CD4-positive, alpha-beta T cell (primary cell): ENCODE measurements around the gene HYDIN. TPM values are rescaled to one million over a fixed set of nuclear protein-coding genes. Genes with fewer than 3 reads are reported as not detected.

Experiments
- ATAC-seq: fragments of 200-7000 bp; cut with Tn5 transposase; one replicate; pipeline ENCODE4 v1.10.0; 2022; ENCODE audit warnings: mild to moderate bottlenecking; ENCODE audit not compliant: poor library complexity
- CTCF ChIA-PET: fragments of 350-600 bp; sonication (Branson Sonifier 250); formaldehyde crosslinking; loops from one replicate; lab custom pipeline; 2021; ENCODE audit warnings: antibody characterized with exemption, inconsistent platforms; lab: Charles Lee
- POLR2A ChIA-PET: fragments of 350-600 bp; sonication (Branson Sonifier 250); formaldehyde crosslinking; loops from one replicate; lab custom pipeline; 2021; ENCODE audit warnings: antibody characterized with exemption, inconsistent platforms; lab: Charles Lee
- DNase-seq, 14 experiments: peaks; one replicate each; pipeline ENCODE4 v3.0.0-alpha.2; 2013 to 2020; ENCODE audit warnings: mixed read lengths in 2 of 14
- H3K27ac ChIP-seq, 2 donors: one replicate each; pipeline versions ENCODE4 v1.5.1 to v1.7.0; 2013; ENCODE audit warnings: low read length in 2 of 2, low read depth in 1 of 2, mild to moderate bottlenecking in 1 of 2
- H3K27me3 ChIP-seq, 2 experiments: 1 replicate in 1 of 2; 2 replicates in 1 of 2; pipeline versions ENCODE4 v1.6.1 to v1.7.0; 2013; ENCODE audit warnings: low read length in 2 of 2, control low read depth in 1 of 2, mild to moderate bottlenecking in 1 of 2, moderate library complexity in 1 of 2; ENCODE audit not compliant: insufficient read depth in 2 of 2, control insufficient read depth in 1 of 2
- H3K36me3 ChIP-seq: one replicate; pipeline ENCODE4 v1.6.1; 2013; ENCODE audit warnings: low read length, control low read depth; ENCODE audit not compliant: insufficient read depth
- H3K4me1 ChIP-seq: one replicate; pipeline ENCODE4 v1.6.1; 2013; ENCODE audit warnings: low read length, control low read depth; ENCODE audit not compliant: insufficient read depth
- H3K4me3 ChIP-seq: one replicate; pipeline ENCODE4 v1.5.1; 2013; ENCODE audit warnings: mild to moderate bottlenecking, low read length, moderate library complexity
- H3K9me3 ChIP-seq, 2 experiments: 1 replicate in 1 of 2; 2 replicates in 1 of 2; pipeline versions ENCODE4 v1.6.1 to v1.7.0; 2013; ENCODE audit warnings: low read length in 2 of 2, mild to moderate bottlenecking in 2 of 2, control low read depth in 1 of 2, moderate library complexity in 1 of 2; ENCODE audit not compliant: control insufficient read depth in 1 of 2, insufficient read depth in 1 of 2
- H3K27ac Mint-ChIP-seq: one replicate; pipeline ENCODE4 v1.8.0; 2020; ENCODE audit warnings: mixed read lengths
- H3K27me3 Mint-ChIP-seq: one replicate; pipeline ENCODE4 v1.8.0; 2021; ENCODE audit warnings: mixed read lengths
- H3K36me3 Mint-ChIP-seq: one replicate; pipeline ENCODE4 v1.8.0; 2021; ENCODE audit warnings: low read depth, mixed read lengths
- H3K4me1 Mint-ChIP-seq: one replicate; pipeline ENCODE4 v1.8.0; 2021; ENCODE audit warnings: low read depth, mixed read lengths
- H3K4me3 Mint-ChIP-seq: one replicate; pipeline ENCODE4 v1.8.0; 2020; ENCODE audit warnings: mild to moderate bottlenecking, mixed read lengths
- H3K9me3 Mint-ChIP-seq: one replicate; pipeline ENCODE4 v1.8.0; 2020; ENCODE audit warnings: mixed read lengths
- CTCF ChIP-seq: fragments of 200-600 bp; IDR thresholded peaks from one replicate; pipeline ENCODE4 v1.8.0; 2022; ENCODE audit warnings: antibody characterized with exemption, mild to moderate bottlenecking
- intact Hi-C, 2 experiments: fragments of 100-400 bp; cut with DNase I in 1 of 2; cut with micrococcal nuclease in 1 of 2; formaldehyde crosslinking; loops; one replicate each; pipeline versions ENCODE4 v1.15.1 to v1.9.0; 2023 to 2025; cut with DNase I, micrococcal nuclease
- total RNA-seq, 174 experiments: library from RNA in 2 of 174; stranded (reverse) in 2 of 174; gene quantifications; one replicate each; pipeline ENCODE4 v1.2.3 and lab custom pipeline; 2021 to 2026

HYDIN gene
- total RNA-seq, 2 experiments from 2014 or later, result not detected

- DNase-seq (no peak), ATAC-seq (no peak)
- H3K9me3 ChIP-seq, result peaks cover 13 to 25% of the 10 kb centered on the region in 2 experiments
- ChIA-PET POLR2A (no interaction called here), CTCF (no interaction called here)
- Mint-ChIP-seq H3K9me3 (peaks cover 23% of the 10 kb centered on the region), H3K27me3 (peaks cover 42% of the 10 kb centered on the region), H3K27ac (no peak overlapping the region), H3K36me3 (no peaks in the 10 kb centered on the region), H3K4me3 (no peak overlapping the region), H3K4me1 (no peaks in the 10 kb centered on the region)
- no peak overlapping the region for H3K27ac ChIP-seq
- no peak overlapping the region for H3K4me3 ChIP-seq
- H3K4me1 ChIP-seq, result no peaks in the 10 kb centered on the region
- H3K27me3 ChIP-seq, result peaks cover 0 to 7% of the 10 kb centered on the region in 2 experiments
- no peaks in the 10 kb centered on the region for H3K36me3 ChIP-seq
- intact Hi-C loops, result no loop called here
- TF ChIP-seq CTCF, result no peak
These were observed 26.9 kb downstream of the HYDIN start for GRCh38 chr16:71203631-71204030.

- CTCF ChIA-PET, result no interaction called here
- peaks cover 10% of the 10 kb centered on the region for H3K9me3 Mint-ChIP-seq
- H3K27me3 Mint-ChIP-seq, result peaks cover 22% of the 10 kb centered on the region
- H3K9me3 ChIP-seq, result peaks cover 17 to 18% of the 10 kb centered on the region in 2 experiments
- no peaks in the 10 kb centered on the region for H3K4me1 Mint-ChIP-seq
- intact Hi-C loops, result no loop called here
- no peaks in the 10 kb centered on the region for H3K36me3 ChIP-seq
- TF ChIP-seq CTCF, result no peak
- no peak overlapping the region for H3K4me3 Mint-ChIP-seq
- H3K27ac ChIP-seq, result no peak overlapping the region
- no peaks in the 10 kb centered on the region for H3K36me3 Mint-ChIP-seq
- no peak overlapping the region for H3K27ac Mint-ChIP-seq
- DNase-seq (no peak), ATAC-seq (no peak)
- peaks cover 0 to 7% of the 10 kb centered on the region in 2 experiments for H3K27me3 ChIP-seq
- no peaks in the 10 kb centered on the region for H3K4me1 ChIP-seq
- no peak overlapping the region for H3K4me3 ChIP-seq
- POLR2A ChIA-PET, result no interaction called here
These were observed 29.0 kb downstream of the HYDIN start for GRCh38 chr16:71201556-71201955.

- Histone ChIP-seq H3K9me3 (peaks cover 13 to 16% of the 10 kb centered on the region in 2 experiments), H3K27ac (no peak overlapping the region), H3K4me1 (no peaks in the 10 kb centered on the region), H3K36me3 (no peaks in the 10 kb centered on the region), H3K4me3 (no peak overlapping the region), H3K27me3 (peaks cover 0 to 7% of the 10 kb centered on the region in 2 experiments)
- POLR2A ChIA-PET, result no interaction called here
- H3K27me3 Mint-ChIP-seq, result peaks cover 22% of the 10 kb centered on the region
- intact Hi-C loops, result no loop called here
- H3K36me3 Mint-ChIP-seq, result no peaks in the 10 kb centered on the region
- TF ChIP-seq CTCF, result no peak
- peaks cover 8% of the 10 kb centered on the region for H3K9me3 Mint-ChIP-seq
- CTCF ChIA-PET, result no interaction called here
- H3K27ac Mint-ChIP-seq, result no peak overlapping the region
- ATAC-seq, result no peak
- DNase-seq, result no peak
- H3K4me1 Mint-ChIP-seq, result no peaks in the 10 kb centered on the region
- no peak overlapping the region for H3K4me3 Mint-ChIP-seq
These were observed 29.5 kb downstream of the HYDIN start for GRCh38 chr16:71201054-71201453.
